HepG2 (cell line): Measurements from ENCODE around the gene C14orf132. TPM values are rescaled to one million over a fixed set of nuclear protein-coding genes. Genes with fewer than 3 reads are reported as not detected.

Experiments used
- ATAC-seq: fragments of 200-7000 bp; cut with Tn5 transposase; 3 replicates; pipeline ENCODE4 v1.9.1; 2020; ENCODE audit warnings: mild to moderate bottlenecking, moderate library complexity
- BruUV-seq: library from RNA; stranded (reverse); fragments of 400-500 nt; replicated peaks from 2 replicates; lab custom pipeline; 2021; lab: Mats Ljungman, UMichigan
- CTCF ChIA-PET: fragments of 300-600 bp; formaldehyde crosslinking; extraction: SDS; loops from one replicate; lab custom pipeline; 2021; ENCODE audit warnings: low total read pairs, inconsistent platforms, low intra/inter-chr PET ratio; lab: Yijun Ruan, JAX
- POLR2A ChIA-PET: fragments of 350-600 bp; sonication (Branson Sonifier 250); formaldehyde crosslinking; loops from one replicate; lab custom pipeline; 2020; ENCODE audit warnings: antibody characterized with exemption, inconsistent platforms; lab: Yijun Ruan, JAX
- DNase-seq: peaks from one replicate; pipeline ENCODE4 v3.0.0-alpha.2; 2015; ENCODE audit warnings: low spot score
- FAIRE-seq: peaks from 3 replicates; lab custom pipeline; 2011; peaks lifted over from hg19 to GRCh38; lab: Jason Lieb, UNC
- H2AFZ ChIP-seq: one replicate; pipeline ENCODE4 v1.6.1; 2011; ENCODE audit warnings: low read length, inconsistent platforms
- H3K27ac ChIP-seq: fragments of 300-600 bp; 3 replicates; pipeline ENCODE4 v1.8.0; 2011; ENCODE audit warnings: mixed run types, mild to moderate bottlenecking, mixed read lengths, low read length, inconsistent platforms; ENCODE audit not compliant: insufficient read depth; ENCODE audit errors: extremely low read length
- H3K27me3 ChIP-seq, 2 experiments: fragments of 200-600 bp in 1 of 2; 2 replicates in 1 of 2; 3 replicates in 1 of 2; pipeline versions ENCODE4 v1.6.0 to v1.8.0; 2011; ENCODE audit warnings: low read length in 2 of 2, mild to moderate bottlenecking in 2 of 2, moderate library complexity in 2 of 2, inconsistent platforms in 1 of 2; ENCODE audit not compliant: insufficient read depth in 2 of 2, control insufficient read depth in 1 of 2
- H3K36me3 ChIP-seq, 2 experiments: fragments of 200-600 bp in 1 of 2; replicated peaks in 1 of 2; 2 replicates in 1 of 2; 3 replicates in 1 of 2; pipeline versions ENCODE4 v1.5.1 to v1.8.0; 2011; ENCODE audit warnings: low read length in 2 of 2, inconsistent platforms in 1 of 2; ENCODE audit not compliant: insufficient read depth in 2 of 2, control insufficient read depth in 1 of 2
- H3K4me1 ChIP-seq: 2 replicates; pipeline ENCODE4 v1.5.1; 2012; ENCODE audit warnings: low read length, inconsistent platforms; ENCODE audit not compliant: insufficient read depth
- H3K4me2 ChIP-seq: 2 replicates; pipeline ENCODE4 v1.6.0; 2011; ENCODE audit warnings: low read depth, low read length, inconsistent platforms
- H3K4me3 ChIP-seq, 3 experiments: fragments of 200-600 bp in 1 of 3; sonication (generic), shearing (Covaris generic) in 1 of 3; replicated peaks in 1 of 3; 2 replicates each; pipeline ENCODE4 v1.5.1; 2011 to 2016; ENCODE audit warnings: low read length in 3 of 3, inconsistent platforms in 2 of 3, low read depth in 2 of 3, mild to moderate bottlenecking in 2 of 3, control low read depth in 1 of 3, mixed read lengths in 1 of 3; ENCODE audit not compliant: insufficient read depth in 1 of 3
- H3K79me2 ChIP-seq: one replicate; pipeline ENCODE4 v1.6.1; 2011; ENCODE audit warnings: low read length, inconsistent platforms; ENCODE audit not compliant: insufficient read depth
- H3K9ac ChIP-seq: 2 replicates; pipeline ENCODE4 v1.6.0; 2011; ENCODE audit warnings: mild to moderate bottlenecking, low read depth, low read length, inconsistent platforms; ENCODE audit not compliant: insufficient read depth
- H3K9me3 ChIP-seq: 2 replicates; pipeline ENCODE4 v1.5.1; 2012; ENCODE audit warnings: mild to moderate bottlenecking, low read length
- H4K20me1 ChIP-seq: 2 replicates; pipeline ENCODE4 v1.6.0; 2011; ENCODE audit warnings: inconsistent platforms, mild to moderate bottlenecking, low read length, moderate library complexity; ENCODE audit not compliant: insufficient read depth
- ESRRA ChIP-seq: sonication (generic); formaldehyde crosslinking; IDR thresholded peaks from 2 replicates; pipeline ENCODE4 v1.5.1; 2020; ENCODE audit warnings: mild to moderate bottlenecking, low read depth, missing genetic modification reagents
- HDAC2 ChIP-seq: sonication (generic); formaldehyde crosslinking; IDR thresholded peaks from 2 replicates; pipeline ENCODE4 v1.4.0; 2020; ENCODE audit warnings: missing genetic modification reagents
- PHF8 ChIP-seq: sonication (generic); formaldehyde crosslinking; IDR thresholded peaks from 2 replicates; pipeline ENCODE4 v1.5.0; 2020; ENCODE audit warnings: missing genetic modification reagents
- ZBTB3 ChIP-seq: sonication (generic); formaldehyde crosslinking; IDR thresholded peaks from 2 replicates; pipeline ENCODE4 v1.4.0; 2020; ENCODE audit warnings: low read depth, mild to moderate bottlenecking, moderate library complexity, missing genetic modification reagents, borderline replicate concordance
- ZNF253 ChIP-seq: sonication (generic); formaldehyde crosslinking; IDR thresholded peaks from 2 replicates; pipeline ENCODE4 v1.8.0; 2022; ENCODE audit warnings: mild to moderate bottlenecking, missing genetic modification reagents, borderline replicate concordance
- ZNF280D ChIP-seq: sonication (generic); formaldehyde crosslinking; IDR thresholded peaks from 2 replicates; pipeline ENCODE4 v1.5.1; 2020; ENCODE audit warnings: mild to moderate bottlenecking, missing genetic modification reagents
- ZNF431 ChIP-seq: sonication (generic); formaldehyde crosslinking; IDR thresholded peaks from 2 replicates; pipeline ENCODE4 v1.9.0; 2022; ENCODE audit warnings: missing genetic modification reagents, low read depth, mild to moderate bottlenecking, borderline replicate concordance
- ZNF547 ChIP-seq: sonication (generic); formaldehyde crosslinking; IDR thresholded peaks from 2 replicates; pipeline ENCODE4 v1.5.1; 2020; ENCODE audit warnings: mild to moderate bottlenecking, missing genetic modification reagents
- ZNF775 ChIP-seq: sonication (generic); formaldehyde crosslinking; IDR thresholded peaks from 2 replicates; pipeline ENCODE4 v1.4.0; 2020; ENCODE audit warnings: missing genetic modification reagents, mild to moderate bottlenecking, moderate library complexity, borderline replicate concordance
- WGBS: methylation state at CpG from one replicate; pipeline ENCODE4 v1.1.6; 2017; ENCODE audit warnings: low lambda C conversion rate; 5-methylcytosine and 5-hydroxymethylcytosine counted together
- in situ Hi-C: cut with HindIII; loops from 2 replicates; pipeline ENCODE4 v1.10.0; 2017; ENCODE audit warnings: low pct_unique_long_range_greater_than_20kb; ENCODE audit not compliant: extremely low pct_ligation_motif_present
- intact Hi-C: fragments of 100-400 bp; cut with micrococcal nuclease; formaldehyde crosslinking; loops from one replicate; pipeline ENCODE4 v1.10.0; 2022; ENCODE audit not compliant: unreplicated experiment
- polyA plus RNA-seq, 8 experiments: library from polyadenylated mRNA; depleted of rRNA in 3 of 8; stranded (reverse) in 7 of 8; unstranded in 1 of 8; fragments of >200 nt; fragmentation: Illumina TruSeq in 4 of 8; extraction: Trizol in 4 of 8; gene quantifications; 2 replicates each; pipeline versions ENCODE4 v1.2.1 to v1.2.3, GENCODE V29; 2011 to 2016; ENCODE audit warnings: low read depth in 4 of 8, missing spikeins in 1 of 8, mixed read lengths in 1 of 8; ENCODE audit not compliant: insufficient read depth in 1 of 8
- total RNA-seq, 5 experiments: library from RNA; depleted of rRNA; stranded (reverse); fragments of >200 nt; fragmentation: Illumina TruSeq; extraction: Trizol; gene quantifications; 2 replicates each; pipeline ENCODE4 v1.2.3, GENCODE V29; 2016; ENCODE audit warnings: low read depth in 1 of 5
- TF ChIP-seq, protein P1 (sequence below): sonication (generic); formaldehyde crosslinking; IDR thresholded peaks from 2 replicates; pipeline ENCODE4 v1.5.0; 2020; ENCODE audit warnings: missing genetic modification reagents
- TF ChIP-seq, protein P2 (sequence below): sonication (generic); formaldehyde crosslinking; IDR thresholded peaks from 2 replicates; pipeline ENCODE4 v1.5.0; 2020; ENCODE audit warnings: missing genetic modification reagents

Gene C14orf132
- total and polyA plus RNA-seq, 2 of the 13 experiments (the other 11 are each of a cell fraction or from before 2014, with no cell fraction given), result 0.13 to 0.15 TPM

DNA sequence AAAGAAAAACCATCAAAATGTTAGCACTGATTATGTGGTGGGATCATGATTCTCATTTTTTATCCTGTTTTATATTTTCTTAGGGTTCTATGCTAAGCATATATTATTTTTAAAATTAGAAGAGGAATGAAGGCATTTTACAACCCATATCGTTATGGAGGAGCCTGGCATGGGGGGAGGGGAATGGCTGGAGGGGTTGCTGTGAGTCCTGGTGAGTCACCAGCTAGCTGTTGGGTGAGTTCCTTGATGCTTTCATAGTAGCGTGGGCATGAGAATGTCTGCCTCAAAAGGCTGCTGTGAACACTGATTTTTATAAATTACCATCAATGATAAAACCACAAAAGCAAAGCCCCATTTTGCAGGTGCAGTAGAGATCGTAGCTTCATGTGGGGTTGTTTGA, 46.9 kb downstream of the C14orf132 start:
- BruUV-seq, result no TSS peak

More for the DNA sequence above, 46.9 kb downstream of the C14orf132 start:
- Histone ChIP-seq H3K4me1 (no peaks in the 10 kb centered on the region), H2AFZ (no peak overlapping the region), H3K4me2 (no peak overlapping the region), H3K27me3 (peaks cover 0 to 16% of the 10 kb centered on the region in 2 experiments; a peak in 2 of 5 replicates), H3K36me3 (no peaks in the 10 kb centered on the region), H3K4me3 (no peak overlapping the region)
- in situ Hi-C loops, result no loop called here
- ATAC-seq (no peak), DNase-seq (no peak)
- WGBS, result 6% methylated on average over 2 of the region's 3 CpGs
- POLR2A ChIA-PET, result no interaction called here
- intact Hi-C loops, result loop anchor here (1.0 kb wide), 1 partner anchor 18 kb away; no protein-coding TSS in a partner anchor
- TF ChIP-seq, protein P1, sequence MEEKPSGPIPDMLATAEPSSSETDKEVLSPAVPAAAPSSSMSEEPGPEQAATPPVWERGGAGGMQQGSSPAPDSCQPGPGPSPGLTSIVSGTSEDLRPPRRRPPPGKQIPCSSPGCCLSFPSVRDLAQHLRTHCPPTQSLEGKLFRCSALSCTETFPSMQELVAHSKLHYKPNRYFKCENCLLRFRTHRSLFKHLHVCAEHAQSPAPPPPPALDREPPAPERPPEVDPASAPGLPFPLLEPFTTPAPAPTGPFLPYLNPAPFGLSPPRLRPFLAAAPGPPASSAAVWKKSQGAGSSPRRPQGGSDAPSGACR (CRISPR knock-in tag), result no peak
- no peak for TF ChIP-seq ZNF253 (CRISPR knock-in tag)
- no peak for TF ChIP-seq ZNF775 (CRISPR knock-in tag)
- no peak for TF ChIP-seq PHF8 (CRISPR knock-in tag)
- no peak for TF ChIP-seq HDAC2 (CRISPR knock-in tag)
- TF ChIP-seq, protein P2, sequence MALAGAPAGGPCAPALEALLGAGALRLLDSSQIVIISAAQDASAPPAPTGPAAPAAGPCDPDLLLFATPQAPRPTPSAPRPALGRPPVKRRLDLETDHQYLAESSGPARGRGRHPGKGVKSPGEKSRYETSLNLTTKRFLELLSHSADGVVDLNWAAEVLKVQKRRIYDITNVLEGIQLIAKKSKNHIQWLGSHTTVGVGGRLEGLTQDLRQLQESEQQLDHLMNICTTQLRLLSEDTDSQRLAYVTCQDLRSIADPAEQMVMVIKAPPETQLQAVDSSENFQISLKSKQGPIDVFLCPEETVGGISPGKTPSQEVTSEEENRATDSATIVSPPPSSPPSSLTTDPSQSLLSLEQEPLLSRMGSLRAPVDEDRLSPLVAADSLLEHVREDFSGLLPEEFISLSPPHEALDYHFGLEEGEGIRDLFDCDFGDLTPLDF (CRISPR knock-in tag), result no peak
- no peak for TF ChIP-seq ZNF547 (CRISPR knock-in tag)
- no peak for TF ChIP-seq ESRRA (CRISPR knock-in tag)
- no peak for TF ChIP-seq ZNF280D (CRISPR knock-in tag)
- no peak for TF ChIP-seq ZNF431 (CRISPR knock-in tag)
- TF ChIP-seq ZBTB3, result no peak
- TF ChIP-seq, all 625 proteins: peak for 0
- CTCF ChIA-PET, result no interaction called here
- no peak overlapping the region for H3K27ac ChIP-seq
- H3K9ac ChIP-seq, result no peak overlapping the region
- FAIRE-seq, result no peak
- no peaks in the 10 kb centered on the region for H4K20me1 ChIP-seq
- H3K9me3 ChIP-seq, result no peaks in the 10 kb centered on the region
- H3K79me2 ChIP-seq, result no peaks in the 10 kb centered on the region
